Esophagus (tissue), 2 donors: ENCODE results near the gene CUX1. TPM values are rescaled to one million over a fixed set of nuclear protein-coding genes. Genes with fewer than 3 reads are reported as not detected.

ENCODE experiments used
- H3K27ac ChIP-seq, 2 donors: one replicate each; pipeline ENCODE4 v1.5.1; 2013; ENCODE audit warnings: low read depth in 2 of 2, mild to moderate bottlenecking in 2 of 2, inconsistent platforms in 1 of 2, low read length in 1 of 2, moderate library complexity in 1 of 2
- H3K27me3 ChIP-seq, 2 donors: one replicate each; pipeline ENCODE4 v1.6.1; 2013; ENCODE audit warnings: low read length in 2 of 2, control low read depth in 1 of 2, mild to moderate bottlenecking in 1 of 2; ENCODE audit not compliant: insufficient read depth in 2 of 2, control insufficient read depth in 1 of 2
- H3K36me3 ChIP-seq, 2 donors: one replicate each; pipeline ENCODE4 v1.6.1; 2013; ENCODE audit warnings: low read length in 1 of 2; ENCODE audit not compliant: control insufficient read depth in 2 of 2, insufficient read depth in 2 of 2
- H3K4me1 ChIP-seq, 2 donors: one replicate each; pipeline ENCODE4 v1.6.1; 2013; ENCODE audit warnings: low read length in 1 of 2; ENCODE audit not compliant: control insufficient read depth in 2 of 2, insufficient read depth in 2 of 2
- H3K4me3 ChIP-seq, 2 donors: one replicate each; pipeline ENCODE4 v1.5.1; 2013; ENCODE audit warnings: low read length in 2 of 2, mild to moderate bottlenecking in 2 of 2, low read depth in 1 of 2, moderate library complexity in 1 of 2
- H3K9me3 ChIP-seq, 2 donors: one replicate each; pipeline ENCODE4 v1.6.1; 2013; ENCODE audit warnings: mild to moderate bottlenecking in 2 of 2, low read depth in 1 of 2, low read length in 1 of 2, moderate library complexity in 1 of 2; ENCODE audit not compliant: control insufficient read depth in 2 of 2, insufficient read depth in 1 of 2
- WGBS, 2 donors: extraction: QIAGEN DNeasy Blood & Tissue Kit; methylation state at CpG; one replicate each; pipeline ENCODE4 v1.1.7; 2013; 5-methylcytosine and 5-hydroxymethylcytosine counted together
- polyA plus RNA-seq, 2 donors: library from polyadenylated mRNA; stranded (reverse); fragments of 200-250 nt; gene quantifications; one replicate each; pipeline ENCODE4 v1.2.3, GENCODE V29; 2013
- donor health status: healthy with polysubstance abuse.
- donor health status: Bipolar disorder and iron deficiency.

The CUX1 gene
- polyA plus RNA-seq, 2 donors, result 19.6 to 21.7 TPM

- Histone ChIP-seq H3K36me3 (no peaks in the 10 kb centered on the region), H3K9me3 (no peaks in the 10 kb centered on the region), H3K4me3 (no peak overlapping the region), H3K4me1 (peaks cover 3 to 5% of the 10 kb centered on the region in 2 donors), H3K27ac (no peak overlapping the region), H3K27me3 (no peaks in the 10 kb centered on the region)
- WGBS, 2 donors, result 85 to 91% methylated on average over 17 of the region's 17 CpGs
These were observed 173.5 kb downstream of the CUX1 start for GRCh38 chr7:101990811-101991418.

GRCh38 chr7:101991860-101992259, 174.4 kb downstream of the CUX1 start:
- WGBS, 2 donors, result 77 to 90% methylated on average over 3 of the region's 3 CpGs
- H3K27me3 ChIP-seq, result no peaks in the 10 kb centered on the region
- no peaks in the 10 kb centered on the region for H3K4me1 ChIP-seq
- no peaks in the 10 kb centered on the region for H3K36me3 ChIP-seq
- no peaks in the 10 kb centered on the region for H3K9me3 ChIP-seq
- no peak overlapping the region for H3K4me3 ChIP-seq
- no peak overlapping the region for H3K27ac ChIP-seq

GRCh38 chr7:101993311-101993710, 175.9 kb downstream of the CUX1 start:
- WGBS, 2 donors, result 94 to 95% methylated on average over 8 of the region's 8 CpGs

GRCh38 chr7:101995121-101995520, 177.7 kb downstream of the CUX1 start:
- Histone ChIP-seq H3K27me3 (no peaks in the 10 kb centered on the region), H3K36me3 (no peaks in the 10 kb centered on the region), H3K4me3 (no peak overlapping the region), H3K4me1 (peaks cover 0 to 5% of the 10 kb centered on the region in 2 donors), H3K9me3 (no peaks in the 10 kb centered on the region), H3K27ac (no peak overlapping the region)
- WGBS, 2 donors, result 92 to 93% methylated on average over 5 of the region's 5 CpGs

More at GRCh38 chr7:101993311-101993710, 175.9 kb downstream of the CUX1 start:
- Histone ChIP-seq H3K27ac (no peak overlapping the region), H3K27me3 (no peaks in the 10 kb centered on the region), H3K4me3 (no peak overlapping the region), H3K9me3 (no peaks in the 10 kb centered on the region), H3K4me1 (peaks cover 0 to 5% of the 10 kb centered on the region in 2 donors), H3K36me3 (no peaks in the 10 kb centered on the region)

- Histone ChIP-seq H3K27me3 (no peaks in the 10 kb centered on the region), H3K36me3 (no peaks in the 10 kb centered on the region), H3K27ac (no peak overlapping the region), H3K9me3 (no peaks in the 10 kb centered on the region), H3K4me3 (no peak overlapping the region), H3K4me1 (peaks cover 0 to 5% of the 10 kb centered on the region in 2 donors)
- 86 to 93% methylated on average over 10 of the region's 10 CpGs for WGBS, 2 donors
These were observed 178.8 kb downstream of the CUX1 start for GRCh38 chr7:101996131-101996691.

- no peaks in the 10 kb centered on the region for H3K36me3 ChIP-seq
These were observed 179.4 kb downstream of the CUX1 start for GRCh38 chr7:101996876-101997275.

GRCh38 chr7:101998029-101998905, 180.8 kb downstream of the CUX1 start:
- 84 to 85% methylated on average over 24 of the region's 24 CpGs for WGBS, 2 donors
- peaks cover 0 to 5% of the 10 kb centered on the region in 2 donors for H3K4me1 ChIP-seq
- H3K27me3 ChIP-seq, result no peaks in the 10 kb centered on the region
- H3K36me3 ChIP-seq, result no peaks in the 10 kb centered on the region
- no peaks in the 10 kb centered on the region for H3K9me3 ChIP-seq
- H3K27ac ChIP-seq, result no peak overlapping the region
- H3K4me3 ChIP-seq, result no peak overlapping the region

More at GRCh38 chr7:101996876-101997275, 179.4 kb downstream of the CUX1 start:
- no peaks in the 10 kb centered on the region for H3K9me3 ChIP-seq
- H3K4me1 ChIP-seq, result peaks cover 0 to 5% of the 10 kb centered on the region in 2 donors
- H3K4me3 ChIP-seq, result no peak overlapping the region
- H3K27ac ChIP-seq, result no peak overlapping the region
- H3K27me3 ChIP-seq, result no peaks in the 10 kb centered on the region
- WGBS, 2 donors, result 96 to 97% methylated on average over 16 of the region's 16 CpGs

GRCh38 chr7:101998906-101999240, 181.4 kb downstream of the CUX1 start:
- Histone ChIP-seq H3K4me1 (peaks cover 0 to 5% of the 10 kb centered on the region in 2 donors), H3K27ac (no peak overlapping the region), H3K27me3 (no peaks in the 10 kb centered on the region), H3K9me3 (no peaks in the 10 kb centered on the region), H3K4me3 (no peak overlapping the region), H3K36me3 (no peaks in the 10 kb centered on the region)
- 56 to 66% methylated on average over 6 of the region's 6 CpGs for WGBS, 2 donors

- H3K4me3 ChIP-seq, result no peak overlapping the region
- no peak overlapping the region for H3K27ac ChIP-seq
- no peaks in the 10 kb centered on the region for H3K36me3 ChIP-seq
- H3K27me3 ChIP-seq, result no peaks in the 10 kb centered on the region
- peaks cover 0 to 5% of the 10 kb centered on the region in 2 donors for H3K4me1 ChIP-seq
- H3K9me3 ChIP-seq, result no peaks in the 10 kb centered on the region
- WGBS, 2 donors, result 84 to 88% methylated on average over 9 of the region's 9 CpGs
These were observed 182.0 kb downstream of the CUX1 start for GRCh38 chr7:101999393-101999792.
